Activated T-cell treated with anti-CD3 and anti-CD28 coated beads, Interleukin-2, amount 50 U/mL, for 72 hours (primary cell): ENCODE data around the gene MFN2. TPM values are rescaled to one million over a fixed set of nuclear protein-coding genes. Genes with fewer than 3 reads are reported as not detected.
"Not testable (repeated sequence)": the region's sequence is repeated elsewhere in the genome, so short reads cannot be mapped to it uniquely, and the experiment has no call there.

Experiments used
- ATAC-seq, 2 donors: fragments of 150-1000 bp; cut with Tn5 transposase; replicated peaks in 1 of 2; 2 replicates each; pipeline ENCODE4 v1.10.0; 2021; ENCODE audit warnings: moderate library complexity in 2 of 2, mild to moderate bottlenecking in 1 of 2
- DNase-seq, 2 donors: peaks; one replicate each; pipeline ENCODE4 v3.0.0; 2021 to 2022; ENCODE audit warnings: mixed read lengths in 1 of 2
- H3K27ac Mint-ChIP-seq: one replicate; pipeline ENCODE4 v1.8.0; 2022; ENCODE audit warnings: mild to moderate bottlenecking, moderate library complexity, mixed read lengths
- H3K27me3 Mint-ChIP-seq: one replicate; pipeline ENCODE4 v1.8.0; 2022; ENCODE audit warnings: low read depth, mixed read lengths
- H3K36me3 Mint-ChIP-seq, 2 donors: one replicate each; pipeline ENCODE4 v1.8.0; 2022; ENCODE audit warnings: mixed read lengths in 2 of 2, mild to moderate bottlenecking in 1 of 2; ENCODE audit not compliant: insufficient read depth in 2 of 2
- H3K4me1 Mint-ChIP-seq: one replicate; pipeline ENCODE4 v1.8.0; 2022; ENCODE audit warnings: low read depth, mixed read lengths
- H3K4me3 Mint-ChIP-seq, 2 donors: one replicate each; pipeline ENCODE4 v1.8.0; 2022; ENCODE audit warnings: mild to moderate bottlenecking in 2 of 2, mixed read lengths in 2 of 2, moderate library complexity in 2 of 2
- H3K9me3 Mint-ChIP-seq, 2 donors: one replicate each; pipeline ENCODE4 v1.8.0; 2022; ENCODE audit warnings: mixed read lengths in 2 of 2
- total RNA-seq, 2 donors: library from RNA; stranded (reverse); gene quantifications; one replicate each; pipeline ENCODE4 v1.2.3, GENCODE V29; 2022

MFN2 gene
- total RNA-seq, 2 donors from 2014 or later = 54.8 to 66.1 TPM

- DNase-seq (no peak), ATAC-seq (no peak)
- no peaks in the 10 kb centered on the region for H3K27me3 Mint-ChIP-seq
- no peaks in the 10 kb centered on the region for H3K9me3 Mint-ChIP-seq
- no peaks in the 10 kb centered on the region for H3K4me1 Mint-ChIP-seq
- peak overlapping the region; percentile 24 for H3K27ac Mint-ChIP-seq
- no peak overlapping the region for H3K4me3 Mint-ChIP-seq
- H3K36me3 Mint-ChIP-seq = peaks cover 13 to 31% of the 10 kb centered on the region in 2 donors
Observed at GRCh38 chr1:12028248-12028647, 48.0 kb downstream of the MFN2 start.

- DNase-seq (no peak), ATAC-seq (no peak)
- H3K27ac Mint-ChIP-seq = no peak overlapping the region
- no peaks in the 10 kb centered on the region for H3K9me3 Mint-ChIP-seq
- H3K4me1 Mint-ChIP-seq = no peaks in the 10 kb centered on the region
- no peak overlapping the region for H3K4me3 Mint-ChIP-seq
- H3K27me3 Mint-ChIP-seq = no peaks in the 10 kb centered on the region
- H3K36me3 Mint-ChIP-seq = peaks cover 13 to 30% of the 10 kb centered on the region in 2 donors
Observed at GRCh38 chr1:12028957-12029511, 48.8 kb downstream of the MFN2 start.

- Mint-ChIP-seq H3K9me3 (no peaks in the 10 kb centered on the region), H3K4me1 (no peaks in the 10 kb centered on the region), H3K4me3 (no peak overlapping the region), H3K27me3 (no peaks in the 10 kb centered on the region), H3K27ac (no peak overlapping the region), H3K36me3 (peaks cover 13 to 22% of the 10 kb centered on the region in 2 donors)
- ATAC-seq (no peak), DNase-seq (no peak)
Observed at GRCh38 chr1:12029720-12030339, 49.6 kb downstream of the MFN2 start.

DNA sequence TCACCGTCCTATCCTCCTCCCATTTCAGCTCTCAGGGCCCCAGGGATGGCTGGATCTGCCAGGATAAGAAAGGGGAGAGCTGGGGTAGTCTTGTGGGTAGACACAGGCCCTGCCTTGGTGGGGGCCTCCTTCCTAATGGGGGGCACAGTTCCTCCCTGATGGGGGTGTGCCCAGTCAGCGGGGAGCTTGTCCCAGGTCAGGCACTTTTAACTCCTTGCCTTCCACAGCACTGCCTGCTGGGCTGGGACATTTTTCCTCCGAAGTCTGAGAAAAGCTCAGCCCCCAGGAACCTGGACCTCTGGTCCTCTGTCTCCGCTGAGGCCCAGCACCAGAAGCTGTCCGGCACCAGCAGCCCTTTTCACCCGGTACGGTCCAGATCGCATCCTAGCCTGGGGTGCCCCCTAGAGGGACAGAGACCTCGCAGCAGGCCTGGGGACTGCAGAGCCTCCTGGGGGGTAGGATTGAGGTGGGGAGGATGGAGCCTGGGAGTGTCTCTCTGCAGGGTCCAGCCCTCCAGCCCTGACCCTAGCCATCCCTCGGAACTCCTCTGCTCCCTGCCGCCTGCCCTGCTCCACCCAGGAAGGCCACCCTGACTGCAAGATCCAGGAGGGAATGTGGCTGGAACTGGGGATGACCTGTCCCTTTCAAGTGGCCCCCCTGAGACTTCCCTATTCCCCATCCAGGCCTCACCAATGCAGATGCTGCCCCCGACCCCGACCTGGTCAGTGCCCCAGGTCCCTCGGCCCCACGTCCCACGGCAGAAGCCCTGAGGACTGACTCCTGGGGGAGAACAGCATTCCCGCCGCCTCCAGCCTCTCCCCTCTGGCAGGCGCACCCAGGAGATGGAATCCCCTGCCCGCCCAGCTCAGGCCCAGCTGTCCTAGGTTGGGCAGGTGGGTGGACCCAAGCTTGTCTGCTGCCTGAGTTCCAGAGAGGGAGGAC, 51.1 kb downstream of the MFN2 start:
- H3K36me3 Mint-ChIP-seq = peaks cover 10 to 15% of the 10 kb centered on the region in 2 donors
- no peaks in the 10 kb centered on the region for H3K27me3 Mint-ChIP-seq
- no peak overlapping the region for H3K4me3 Mint-ChIP-seq
- DNase-seq = peak; percentile 59 to 65
- no peaks in the 10 kb centered on the region for H3K9me3 Mint-ChIP-seq
- peaks cover 4% of the 10 kb centered on the region for H3K4me1 Mint-ChIP-seq
- H3K27ac Mint-ChIP-seq = no peak overlapping the region
- peak; percentile 79 to 85 for ATAC-seq

- DNase-seq = no peak
- no peak for ATAC-seq
- no peaks in the 10 kb centered on the region for H3K27me3 Mint-ChIP-seq
- H3K4me1 Mint-ChIP-seq = peaks cover 4% of the 10 kb centered on the region
- peaks cover 5 to 8% of the 10 kb centered on the region in 2 donors for H3K36me3 Mint-ChIP-seq
- H3K9me3 Mint-ChIP-seq = no peaks in the 10 kb centered on the region
- no peak overlapping the region for H3K4me3 Mint-ChIP-seq
- H3K27ac Mint-ChIP-seq = no peak overlapping the region
Observed at GRCh38 chr1:12032161-12032621, 51.9 kb downstream of the MFN2 start.

DNA sequence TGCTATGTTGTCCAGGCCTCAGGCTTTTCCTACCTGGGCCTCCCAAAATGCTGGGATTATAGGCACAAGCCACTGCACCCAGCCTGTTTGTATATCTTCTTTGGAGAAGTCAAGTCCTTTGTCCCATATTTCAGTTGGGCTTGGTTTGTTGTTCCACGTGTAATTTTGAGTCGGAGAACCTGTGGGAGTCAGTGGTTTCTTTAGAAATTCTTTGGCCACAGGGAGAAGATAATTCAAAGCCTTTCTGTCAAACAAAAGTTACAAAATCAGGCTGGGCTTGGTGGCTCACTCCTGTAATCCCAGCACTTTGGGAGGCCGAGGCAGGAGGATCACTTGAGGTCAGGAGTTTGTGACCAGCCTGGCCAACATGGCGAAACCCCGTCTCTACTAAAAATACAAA, 53.2 kb downstream of the MFN2 start:
- not testable (repeated sequence) for DNase-seq, H3K27me3 Mint-ChIP-seq, H3K9me3 Mint-ChIP-seq, ATAC-seq, H3K27ac Mint-ChIP-seq, H3K36me3 Mint-ChIP-seq, H3K4me3 Mint-ChIP-seq
- peaks cover 12% of the 10 kb centered on the region for H3K4me1 Mint-ChIP-seq

DNA sequence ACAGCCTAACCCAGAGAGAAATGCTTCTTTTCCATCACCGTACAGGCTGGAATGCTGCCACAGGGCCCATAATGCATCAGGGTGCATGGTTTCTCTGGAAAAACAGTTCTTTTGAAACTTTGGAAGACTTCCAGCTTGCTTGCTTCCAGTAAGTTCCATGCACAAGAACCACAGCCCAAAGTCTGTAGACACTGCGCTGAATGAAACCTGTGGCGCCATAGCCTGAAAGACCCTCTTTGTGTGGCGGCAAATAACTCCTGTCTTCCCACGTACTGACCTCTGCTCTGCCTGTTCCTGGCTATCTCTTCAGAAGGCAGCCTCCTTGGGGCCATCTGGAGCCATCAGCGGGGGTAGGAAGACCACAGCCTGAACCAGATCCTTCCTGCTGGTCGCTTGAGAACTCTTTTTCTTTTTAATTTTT, 54.1 kb downstream of the MFN2 start:
- no peaks in the 10 kb centered on the region for H3K9me3 Mint-ChIP-seq
- H3K27me3 Mint-ChIP-seq = no peaks in the 10 kb centered on the region
- peaks cover 21% of the 10 kb centered on the region for H3K4me1 Mint-ChIP-seq
- no peak for DNase-seq
- H3K4me3 Mint-ChIP-seq = no peak overlapping the region
- no peak for ATAC-seq
- no peak overlapping the region for H3K27ac Mint-ChIP-seq
- H3K36me3 Mint-ChIP-seq = peaks cover 0 to 1% of the 10 kb centered on the region in 2 donors

DNA sequence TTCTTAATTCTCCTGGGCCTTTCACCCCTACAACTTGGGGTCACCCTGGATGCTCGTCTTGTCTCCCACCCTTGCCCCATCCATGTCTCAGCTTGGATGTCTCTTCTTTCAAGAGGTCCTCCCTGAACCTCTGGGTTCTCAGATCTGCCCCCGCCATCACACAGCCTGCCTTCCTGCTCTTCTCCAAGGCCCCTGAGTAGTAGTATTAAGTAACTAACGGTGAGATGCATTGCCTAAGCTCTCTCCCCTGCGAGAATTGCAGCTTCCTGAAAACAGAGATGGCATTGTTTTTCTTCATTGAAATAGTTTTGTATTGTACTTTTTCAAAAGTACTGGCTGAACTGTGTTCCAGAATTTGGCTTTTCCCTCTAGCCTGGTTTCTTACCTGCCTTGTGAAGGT, 55.1 kb downstream of the MFN2 start:
- no peak for DNase-seq
- Mint-ChIP-seq H3K27me3 (no peaks in the 10 kb centered on the region), H3K27ac (no peak overlapping the region), H3K9me3 (no peaks in the 10 kb centered on the region), H3K4me1 (peaks cover 30% of the 10 kb centered on the region), H3K36me3 (no peaks in the 10 kb centered on the region), H3K4me3 (no peak overlapping the region)
- ATAC-seq = no peak

GRCh38 chr1:12037486-12038355, 57.5 kb downstream of the MFN2 start:
- H3K9me3 Mint-ChIP-seq = no peaks in the 10 kb centered on the region
- H3K27ac Mint-ChIP-seq = no peak overlapping the region
- no peak overlapping the region for H3K4me3 Mint-ChIP-seq
- H3K36me3 Mint-ChIP-seq = no peaks in the 10 kb centered on the region
- peaks cover 51% of the 10 kb centered on the region for H3K4me1 Mint-ChIP-seq
- H3K27me3 Mint-ChIP-seq = no peaks in the 10 kb centered on the region
- DNase-seq (no peak), ATAC-seq (no peak)

GRCh38 chr1:12038356-12039163, 58.3 kb downstream of the MFN2 start:
- Mint-ChIP-seq H3K9me3 (no peaks in the 10 kb centered on the region), H3K27me3 (no peaks in the 10 kb centered on the region), H3K4me1 (peaks cover 51% of the 10 kb centered on the region), H3K36me3 (no peaks in the 10 kb centered on the region), H3K27ac (no peak overlapping the region), H3K4me3 (peak overlapping the region in 1 of 2 donors; percentile 17)
- DNase-seq = no peak
- ATAC-seq = no peak

DNA sequence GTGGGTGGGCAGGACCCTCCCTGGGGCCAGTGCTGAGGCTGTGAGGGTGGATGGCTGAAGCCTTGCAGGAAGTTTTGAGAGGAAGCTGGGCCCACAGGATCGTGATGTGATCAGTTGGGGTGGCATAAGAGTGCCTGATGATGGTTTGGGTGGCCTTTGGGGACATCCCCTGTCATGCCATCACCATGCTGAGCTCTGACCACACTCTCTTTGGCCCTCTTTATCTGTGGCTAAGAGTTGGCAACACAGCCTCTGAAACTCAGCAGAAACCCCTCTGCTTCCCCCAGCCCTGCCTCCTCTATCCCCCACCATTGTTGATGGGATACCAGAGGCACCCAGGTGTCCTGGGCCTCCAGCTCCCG, 58.9 kb downstream of the MFN2 start:
- DNase-seq (peak in 1 of 2 donors; percentile 34), ATAC-seq (peak; percentile 10 to 19)
- Mint-ChIP-seq H3K4me3 (peak overlapping the region; percentile 16 to 54), H3K9me3 (no peaks in the 10 kb centered on the region), H3K4me1 (peaks cover 51% of the 10 kb centered on the region), H3K36me3 (no peaks in the 10 kb centered on the region), H3K27ac (no peak overlapping the region), H3K27me3 (no peaks in the 10 kb centered on the region)
